NCI-H510A treated with DMSO at 0.1 percent for 48 hours (cell line): ENCODE results near the gene HINT1.
"Not testable (repeated sequence)": the region's sequence is repeated elsewhere in the genome, so short reads cannot be mapped to it uniquely, and the experiment has no call there.

Source experiments
- DNase-seq: peaks from one replicate; lab custom pipeline; 2025; lab: John Stamatoyannopoulos, UW

HINT1 gene

GRCh38 chr5:131165119-131165727 lies at the start of gene HINT1:
Gene HINT1 (minus strand): TSS chr5:131165256. CDS start chr5:131165205, 51 bp downstream.
- DNase-seq: peak; percentile 78

- DNase-seq: no peak
Observed at GRCh38 chr5:131214609-131215227, 49.7 kb upstream of the HINT1 start.

- no peak for DNase-seq
Observed at GRCh38 chr5:131212471-131213021, 47.5 kb upstream of the HINT1 start.

- no peak for DNase-seq
Observed at GRCh38 chr5:131211669-131212068, 46.6 kb upstream of the HINT1 start.

GRCh38 chr5:131210151-131210510 lies 45.1 kb upstream of the HINT1 start:
- DNase-seq: no peak

- DNase-seq: no peak
Observed at GRCh38 chr5:131209506-131210150, 44.6 kb upstream of the HINT1 start.

GRCh38 chr5:131209175-131209505 lies 44.1 kb upstream of the HINT1 start:
- DNase-seq: no peak

- DNase-seq: no peak
Observed at GRCh38 chr5:131206772-131207171, 41.7 kb upstream of the HINT1 start.

GRCh38 chr5:131206061-131206460 lies 41.0 kb upstream of the HINT1 start:
- DNase-seq: no peak

- no peak for DNase-seq
Observed at GRCh38 chr5:131204964-131205363, 39.9 kb upstream of the HINT1 start.

GRCh38 chr5:131200560-131200959 lies 35.5 kb upstream of the HINT1 start:
- no peak for DNase-seq

GRCh38 chr5:131198625-131199024 lies 33.6 kb upstream of the HINT1 start:
- DNase-seq: no peak

- DNase-seq: no peak
Observed at GRCh38 chr5:131196331-131196730, 31.3 kb upstream of the HINT1 start.

GRCh38 chr5:131195696-131196095 lies 30.6 kb upstream of the HINT1 start:
- DNase-seq: no peak

- no peak for DNase-seq
Observed at GRCh38 chr5:131194725-131195124, 29.7 kb upstream of the HINT1 start.

- not testable (repeated sequence) for DNase-seq
Observed at GRCh38 chr5:131193897-131194296, 28.8 kb upstream of the HINT1 start.

GRCh38 chr5:131193106-131193505 lies 28.1 kb upstream of the HINT1 start:
- no peak for DNase-seq

GRCh38 chr5:131186561-131187256 lies 21.7 kb upstream of the HINT1 start:
- DNase-seq: no peak

GRCh38 chr5:131185523-131186104 lies 20.6 kb upstream of the HINT1 start:
- DNase-seq: no peak

GRCh38 chr5:131182839-131183238 lies 17.8 kb upstream of the HINT1 start:
- DNase-seq: no peak

GRCh38 chr5:131180407-131180806 lies 15.4 kb upstream of the HINT1 start:
- DNase-seq: no peak

- DNase-seq: peak; percentile 26
Observed at GRCh38 chr5:131171276-131171810, 6.3 kb upstream of the HINT1 start.
